Brain microvascular endothelial cell (primary cell): ENCODE measurements around the gene ALDH3B1.

Experiments used
- DNase-seq: peaks from one replicate; pipeline ENCODE4 v3.0.0-alpha.2; 2020
- H3K27ac ChIP-seq: fragments of 250-450 bp; sonication (Bioruptor Pico); 2 replicates; pipeline ENCODE4 v1.5.1; 2020; ENCODE audit warnings: mild to moderate bottlenecking, moderate library complexity
- H3K27me3 ChIP-seq: fragments of 250-450 bp; sonication (Bioruptor Pico); replicated peaks from 2 replicates; pipeline ENCODE4 v1.5.1; 2020; ENCODE audit warnings: mild to moderate bottlenecking
- H3K36me3 ChIP-seq: fragments of 250-450 bp; sonication (Bioruptor Pico); replicated peaks from 2 replicates; pipeline ENCODE4 v1.5.1; 2020; ENCODE audit warnings: mild to moderate bottlenecking
- H3K4me3 ChIP-seq: 2 replicates; pipeline ENCODE4 v1.5.1; 2011; ENCODE audit warnings: low read depth, mild to moderate bottlenecking, control low read depth, low read length, moderate library complexity
- CTCF ChIP-seq: IDR thresholded peaks from 2 replicates; pipeline ENCODE4 v1.5.1; 2011; ENCODE audit warnings: low read depth, mild to moderate bottlenecking, moderate library complexity, low read length, control low read depth, inconsistent platforms; ENCODE audit errors: missing control alignments
- in situ Hi-C: cut with HindIII; loops from 2 replicates; pipeline ENCODE4 v1.10.0; 2017; ENCODE audit warnings: low sequenced_read_pairs, low pct_ligation_motif_present

Gene ALDH3B1

GRCh38 chr11:68064926-68065325 is 54.8 kb downstream of the ALDH3B1 start:
- H3K27me3 ChIP-seq, result no peaks in the 10 kb centered on the region
- DNase-seq, result no peak
- in situ Hi-C loops, result no loop called here
- H3K36me3 ChIP-seq, result peaks cover 5% of the 10 kb centered on the region
- H3K4me3 ChIP-seq, result no peak overlapping the region
- no peak for TF ChIP-seq CTCF
- no peak overlapping the region for H3K27ac ChIP-seq

- in situ Hi-C loops, result no loop called here
- Histone ChIP-seq H3K4me3 (no peak overlapping the region), H3K36me3 (peaks cover 5% of the 10 kb centered on the region), H3K27me3 (no peaks in the 10 kb centered on the region), H3K27ac (no peak overlapping the region)
- DNase-seq, result no peak
- TF ChIP-seq CTCF, result no peak
Observed at GRCh38 chr11:68065841-68066240, 55.7 kb downstream of the ALDH3B1 start.

GRCh38 chr11:68066742-68067141 is 56.6 kb downstream of the ALDH3B1 start:
- no peak for DNase-seq
- TF ChIP-seq CTCF, result no peak
- in situ Hi-C loops, result no loop called here
- H3K4me3 ChIP-seq, result no peak overlapping the region
- H3K36me3 ChIP-seq, result no peaks in the 10 kb centered on the region
- H3K27me3 ChIP-seq, result no peaks in the 10 kb centered on the region
- no peak overlapping the region for H3K27ac ChIP-seq

GRCh38 chr11:68067991-68068390 is 57.9 kb downstream of the ALDH3B1 start:
- no peak for TF ChIP-seq CTCF
- in situ Hi-C loops, result no loop called here
- no peaks in the 10 kb centered on the region for H3K36me3 ChIP-seq
- DNase-seq, result no peak
- no peak overlapping the region for H3K4me3 ChIP-seq
- no peak overlapping the region for H3K27ac ChIP-seq
- H3K27me3 ChIP-seq, result no peaks in the 10 kb centered on the region

GRCh38 chr11:68071281-68072048 is 61.3 kb downstream of the ALDH3B1 start:
- no peaks in the 10 kb centered on the region for H3K36me3 ChIP-seq

More at GRCh38 chr11:68071281-68072048, 61.3 kb downstream of the ALDH3B1 start:
- no peak for TF ChIP-seq CTCF
- in situ Hi-C loops, result no loop called here
- H3K27ac ChIP-seq, result no peak overlapping the region
- no peak for DNase-seq
- H3K27me3 ChIP-seq, result no peaks in the 10 kb centered on the region
- no peak overlapping the region for H3K4me3 ChIP-seq
